Fibroblast of mammary gland (primary cell): ENCODE data around the gene CST7.

Experiments
- DNase-seq: peaks from one replicate; pipeline ENCODE4 v3.0.0-alpha.2; 2010; ENCODE audit warnings: low read depth
- H3K4me3 ChIP-seq: 2 replicates; pipeline ENCODE4 v1.5.1; 2011; ENCODE audit warnings: low read depth, mild to moderate bottlenecking, low read length, moderate library complexity; ENCODE audit not compliant: control insufficient read depth
- CTCF ChIP-seq: conservative IDR thresholded peaks from 2 replicates; pipeline ENCODE4 v1.5.1; 2011; ENCODE audit warnings: low read depth, low read length, inconsistent platforms; ENCODE audit not compliant: control insufficient read depth, insufficient read depth

CST7 gene

GRCh38 chr20:24969186-24970029, 20.3 kb downstream of the CST7 start:
- TF ChIP-seq CTCF = no peak
- no peak overlapping the region for H3K4me3 ChIP-seq
- no peak for DNase-seq

GRCh38 chr20:24970030-24970553, 21.0 kb downstream of the CST7 start:
- no peak overlapping the region for H3K4me3 ChIP-seq
- no peak for TF ChIP-seq CTCF
- no peak for DNase-seq

- no peak overlapping the region for H3K4me3 ChIP-seq
- TF ChIP-seq CTCF = no peak
- no peak for DNase-seq
Observed at GRCh38 chr20:24970754-24971153, 21.7 kb downstream of the CST7 start.

- no peak for DNase-seq
- no peak overlapping the region for H3K4me3 ChIP-seq
- TF ChIP-seq CTCF = no peak
Observed at GRCh38 chr20:24971376-24972101, 22.5 kb downstream of the CST7 start.

- H3K4me3 ChIP-seq = no peak overlapping the region
- no peak for TF ChIP-seq CTCF
- DNase-seq = no peak
Observed at GRCh38 chr20:24972341-24972740, 23.3 kb downstream of the CST7 start.

GRCh38 chr20:24977336-24977735, 28.3 kb downstream of the CST7 start:
- no peak for DNase-seq
- no peak for TF ChIP-seq CTCF

More at GRCh38 chr20:24977336-24977735, 28.3 kb downstream of the CST7 start:
- H3K4me3 ChIP-seq = no peak overlapping the region
